Prostate gland (tissue), 2 donors: Measurements from ENCODE around the gene PRCC. TPM values are rescaled to one million over a fixed set of nuclear protein-coding genes. Genes with fewer than 3 reads are reported as not detected.

Experiments used
- DNase-seq: peaks from one replicate; pipeline ENCODE4 v3.0.0-alpha.2; 2019; ENCODE audit warnings: low spot score
- H3K27ac ChIP-seq, 2 donors: fragments of 200-600 bp; sonication (generic); 2 replicates each; pipeline ENCODE4 v1.5.1; 2017 to 2019
- H3K27me3 ChIP-seq: fragments of 200-600 bp; sonication (generic); replicated peaks from 2 replicates; pipeline ENCODE4 v1.5.1; 2019; ENCODE audit not compliant: insufficient read depth
- H3K36me3 ChIP-seq, 2 donors: fragments of 200-600 bp; sonication (generic); 1 replicate in 1 of 2; 2 replicates in 1 of 2; pipeline versions ENCODE4 v1.5.1 to v1.8.1; 2017 to 2019
- H3K4me1 ChIP-seq: fragments of 200-600 bp; sonication (generic); replicated peaks from 2 replicates; pipeline ENCODE4 v1.5.1; 2019
- H3K4me3 ChIP-seq, 2 donors: fragments of 200-600 bp; sonication (generic); 2 replicates each; pipeline ENCODE4 v1.5.1; 2017 to 2019
- H3K9me3 ChIP-seq: fragments of 200-600 bp; sonication (generic); 2 replicates; pipeline ENCODE4 v1.5.1; 2017
- POLR2A ChIP-seq: fragments of 450-650 bp; IDR thresholded peaks from one replicate; pipeline ENCODE4 v1.6.1; 2016; ENCODE audit warnings: antibody characterized with exemption, mild to moderate bottlenecking
- POLR2AphosphoS5 ChIP-seq: sonication (generic); formaldehyde crosslinking; IDR thresholded peaks from one replicate; pipeline ENCODE4 v1.6.1; 2017; ENCODE audit warnings: antibody characterized with exemption
- WGBS: methylation state at CpG from one replicate; pipeline ENCODE4 v1.1.5; 2018; 5-methylcytosine and 5-hydroxymethylcytosine counted together
- intact Hi-C: fragments of 100-400 bp; cut with DNase I; formaldehyde crosslinking; loops from one replicate; pipeline ENCODE4 v1.14.2; 2022
- total RNA-seq, 2 donors: library from RNA; depleted of rRNA; stranded (reverse); fragments of >200 nt; gene quantifications; one replicate each; pipeline ENCODE4 v1.1.0, GENCODE V29; 2016
- TF ChIP-seq, protein P1 (sequence below), 4 experiments: fragments of 200-600 bp in 2 of 4; fragments of 450-650 bp in 2 of 4; sonication (generic) in 2 of 4; IDR thresholded peaks; 1 replicate in 3 of 4; 2 replicates in 1 of 4; pipeline ENCODE4 v1.5.1; 2016 to 2019; ENCODE audit warnings: antibody characterized with exemption in 4 of 4, mild to moderate bottlenecking in 2 of 4, moderate library complexity in 2 of 4

PRCC gene
- total RNA-seq, 2 donors from 2014 or later = 33.0 to 61.5 TPM

DNA sequence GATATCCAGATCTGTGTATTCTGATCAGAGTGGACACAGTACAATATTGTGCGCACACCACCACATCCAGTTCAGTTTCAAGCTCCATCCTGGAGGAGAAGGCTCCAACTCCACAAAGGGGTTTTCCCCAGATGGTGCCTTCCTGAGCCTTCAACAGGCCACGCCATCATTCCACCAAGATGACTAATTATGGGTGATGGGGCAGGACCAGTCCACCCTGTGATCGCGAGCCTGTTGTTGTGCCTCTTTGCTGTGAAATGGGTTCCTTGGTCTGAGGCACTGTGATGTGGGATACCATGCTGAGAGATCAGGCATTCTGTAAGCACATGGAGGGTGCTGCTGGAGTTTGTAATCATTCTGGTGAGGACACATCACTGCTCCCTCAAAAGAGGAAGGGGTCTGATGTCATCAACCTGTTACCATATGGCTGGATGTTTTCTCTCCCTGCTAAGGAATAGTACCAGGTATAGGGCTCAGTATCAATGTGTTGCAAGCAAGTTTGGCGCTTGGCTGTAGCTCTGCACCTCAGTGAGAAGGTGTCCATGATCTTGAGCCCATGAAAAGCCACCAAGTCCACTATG, 56.0 kb downstream of the PRCC start:
- TF ChIP-seq, protein P1, sequence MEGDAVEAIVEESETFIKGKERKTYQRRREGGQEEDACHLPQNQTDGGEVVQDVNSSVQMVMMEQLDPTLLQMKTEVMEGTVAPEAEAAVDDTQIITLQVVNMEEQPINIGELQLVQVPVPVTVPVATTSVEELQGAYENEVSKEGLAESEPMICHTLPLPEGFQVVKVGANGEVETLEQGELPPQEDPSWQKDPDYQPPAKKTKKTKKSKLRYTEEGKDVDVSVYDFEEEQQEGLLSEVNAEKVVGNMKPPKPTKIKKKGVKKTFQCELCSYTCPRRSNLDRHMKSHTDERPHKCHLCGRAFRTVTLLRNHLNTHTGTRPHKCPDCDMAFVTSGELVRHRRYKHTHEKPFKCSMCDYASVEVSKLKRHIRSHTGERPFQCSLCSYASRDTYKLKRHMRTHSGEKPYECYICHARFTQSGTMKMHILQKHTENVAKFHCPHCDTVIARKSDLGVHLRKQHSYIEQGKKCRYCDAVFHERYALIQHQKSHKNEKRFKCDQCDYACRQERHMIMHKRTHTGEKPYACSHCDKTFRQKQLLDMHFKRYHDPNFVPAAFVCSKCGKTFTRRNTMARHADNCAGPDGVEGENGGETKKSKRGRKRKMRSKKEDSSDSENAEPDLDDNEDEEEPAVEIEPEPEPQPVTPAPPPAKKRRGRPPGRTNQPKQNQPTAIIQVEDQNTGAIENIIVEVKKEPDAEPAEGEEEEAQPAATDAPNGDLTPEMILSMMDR (IDR thresholded peaks at IDR 0.05) = no peak
- TF ChIP-seq POLR2A (no peak), POLR2AphosphoS5 (no peak)
- Histone ChIP-seq H3K4me3 (no peak overlapping the region), H3K9me3 (no peaks in the 10 kb centered on the region), H3K27me3 (no peaks in the 10 kb centered on the region), H3K36me3 (no peaks in the 10 kb centered on the region), H3K27ac (no peak overlapping the region), H3K4me1 (no peaks in the 10 kb centered on the region)
- intact Hi-C loops = no loop called here
- no peak for DNase-seq
- 94% methylated on average over 5 of the region's 5 CpGs for WGBS

DNA sequence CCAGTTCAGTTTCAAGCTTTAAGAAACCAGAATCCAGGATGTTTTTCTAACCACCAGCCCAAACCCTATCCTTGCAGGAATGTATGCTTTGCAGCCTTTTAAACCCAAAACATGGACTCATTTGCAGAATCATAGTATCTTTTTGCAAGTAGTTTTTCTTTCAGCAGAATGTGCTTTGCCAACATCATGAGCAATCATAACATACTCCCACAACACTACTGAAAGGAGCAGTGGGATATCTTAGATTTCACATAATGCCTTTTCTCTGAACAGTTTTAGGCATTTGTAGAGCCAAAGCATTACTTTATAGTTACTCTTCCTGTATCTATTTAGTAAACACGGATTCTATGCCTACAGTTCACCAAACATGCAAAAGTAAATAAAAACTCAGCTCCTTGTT, 59.3 kb downstream of the PRCC start:
- Histone ChIP-seq H3K36me3 (no peaks in the 10 kb centered on the region), H3K27ac (no peak overlapping the region), H3K4me3 (no peak overlapping the region), H3K4me1 (no peaks in the 10 kb centered on the region), H3K9me3 (no peaks in the 10 kb centered on the region), H3K27me3 (no peaks in the 10 kb centered on the region)
- intact Hi-C loops = no loop called here
- no peak for DNase-seq
- WGBS = 46% methylated on average over 1 of the region's 1 CpG
- TF ChIP-seq POLR2AphosphoS5 (no peak), POLR2A (no peak)
- TF ChIP-seq, protein P1 (IDR thresholded peaks at IDR 0.05) = no peak

DNA sequence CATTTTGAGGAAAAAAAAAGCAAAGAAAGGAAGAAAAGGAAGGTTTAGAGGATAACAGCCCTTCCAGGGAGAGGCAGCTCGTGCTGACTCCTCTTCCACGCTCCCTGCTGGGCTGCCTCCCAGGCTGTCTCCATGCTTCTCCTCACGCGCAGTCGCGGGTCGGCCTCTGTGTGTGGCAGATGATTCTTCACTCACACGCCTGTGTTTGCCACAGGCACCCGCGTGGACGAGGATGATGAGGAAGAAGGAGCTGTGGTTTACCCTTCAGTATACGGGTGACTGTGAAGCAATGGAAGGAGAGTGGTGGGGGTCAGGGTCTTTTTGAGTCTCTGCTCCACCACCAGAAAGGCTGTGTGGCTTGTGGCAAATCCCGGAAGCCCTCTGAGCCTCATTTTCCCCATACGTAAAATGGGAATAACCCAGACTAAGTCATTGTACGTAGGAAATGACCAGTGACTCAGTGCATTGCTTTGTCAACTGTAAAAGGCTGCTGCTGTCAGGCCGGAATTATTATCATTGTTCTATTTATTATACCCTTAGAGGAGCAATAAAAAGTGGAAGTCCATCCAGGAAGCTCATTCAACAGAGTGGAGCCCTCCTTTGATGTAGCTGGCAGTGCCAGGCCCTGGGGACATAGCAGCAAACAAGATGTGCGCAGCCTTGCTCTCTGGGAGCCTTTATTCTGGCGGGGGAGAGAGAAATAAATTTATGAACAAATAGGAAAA, 61.2 kb downstream of the PRCC start:
- no peak overlapping the region for H3K4me3 ChIP-seq
- 49% methylated on average over 18 of the region's 18 CpGs for WGBS
- H3K27me3 ChIP-seq = no peaks in the 10 kb centered on the region
- intact Hi-C loops = no loop called here
- H3K4me1 ChIP-seq = no peaks in the 10 kb centered on the region
- DNase-seq = no peak
- H3K27ac ChIP-seq = no peak overlapping the region
- H3K9me3 ChIP-seq = no peaks in the 10 kb centered on the region
- TF ChIP-seq, protein P1 (IDR thresholded peaks at IDR 0.05) = no peak
- TF ChIP-seq POLR2A = no peak
- TF ChIP-seq POLR2AphosphoS5 = no peak
- H3K36me3 ChIP-seq = no peaks in the 10 kb centered on the region

DNA sequence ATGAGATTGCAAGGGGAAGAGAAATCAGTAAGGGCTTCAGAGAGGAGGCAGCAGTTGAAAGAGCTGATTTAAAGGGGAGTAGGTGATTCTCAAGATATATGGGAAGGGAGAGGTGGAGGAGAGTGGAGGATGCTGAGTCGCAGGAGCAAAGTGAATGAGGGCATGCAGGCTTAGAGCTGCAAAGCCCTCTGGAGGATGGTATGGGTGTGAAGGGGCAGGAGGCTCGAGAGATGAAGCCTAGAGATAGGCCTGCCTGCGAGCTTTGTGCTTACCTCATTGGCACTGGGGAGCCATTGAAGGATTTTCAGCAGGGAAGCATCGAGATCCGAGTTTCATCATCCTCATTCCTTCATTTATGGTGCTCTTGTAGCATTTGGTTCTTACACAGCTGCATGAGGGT, 65.1 kb downstream of the PRCC start:
- no peak for TF ChIP-seq POLR2A
- TF ChIP-seq, protein P1 (IDR thresholded peaks at IDR 0.05) = no peak
- no peak for TF ChIP-seq POLR2AphosphoS5
- Histone ChIP-seq H3K4me3 (no peak overlapping the region), H3K36me3 (no peaks in the 10 kb centered on the region), H3K27me3 (no peaks in the 10 kb centered on the region), H3K4me1 (no peaks in the 10 kb centered on the region), H3K27ac (no peak overlapping the region), H3K9me3 (no peaks in the 10 kb centered on the region)
- WGBS = 74% methylated on average over 5 of the region's 5 CpGs
- intact Hi-C loops = no loop called here
- DNase-seq = no peak

DNA sequence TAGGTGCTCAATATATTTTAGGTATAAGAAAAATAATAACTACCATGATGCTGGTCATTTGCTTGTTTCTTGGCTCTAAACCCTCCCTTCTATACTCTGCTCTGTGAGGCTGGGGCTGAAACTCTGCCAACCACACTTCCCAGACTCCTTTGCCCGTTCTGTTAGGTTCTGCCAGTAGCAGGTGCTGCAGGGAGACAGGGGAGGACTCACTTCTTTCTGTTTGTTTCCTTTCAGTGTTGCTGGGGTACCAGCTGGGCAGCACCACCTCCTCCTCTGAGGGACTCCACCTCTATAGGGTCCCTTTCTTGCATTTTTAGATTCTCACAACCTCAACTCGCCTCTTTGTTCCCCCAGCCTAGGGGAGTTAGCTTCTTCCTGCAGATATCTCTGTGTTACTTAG, 66.3 kb downstream of the PRCC start:
- no peaks in the 10 kb centered on the region for H3K27me3 ChIP-seq
- H3K4me1 ChIP-seq = no peaks in the 10 kb centered on the region
- H3K27ac ChIP-seq = no peak overlapping the region
- H3K9me3 ChIP-seq = no peaks in the 10 kb centered on the region
- no peak overlapping the region for H3K4me3 ChIP-seq
- no peak for DNase-seq
- intact Hi-C loops = no loop called here
- 71% methylated on average over 2 of the region's 2 CpGs for WGBS
- no peaks in the 10 kb centered on the region for H3K36me3 ChIP-seq
- TF ChIP-seq POLR2A (no peak), POLR2AphosphoS5 (no peak)
- TF ChIP-seq, protein P1 (IDR thresholded peaks at IDR 0.05) = no peak
